K562 (cell line): ENCODE results near the gene TMEM127. TPM values are rescaled to one million over a fixed set of nuclear protein-coding genes. Genes with fewer than 3 reads are reported as not detected.

Experiments used
- CBFA2T2 ChIP-seq: fragments of 450-650 bp; conservative IDR thresholded peaks from 2 replicates; pipeline ENCODE4 v1.6.1; 2017; ENCODE audit warnings: mild to moderate bottlenecking
- ELK1 ChIP-seq: sonication (generic); formaldehyde crosslinking; IDR thresholded peaks from 2 replicates; pipeline ENCODE4 v1.8.1; 2022; ENCODE audit warnings: missing genetic modification reagents
- ELK3 ChIP-seq: fragments of 450-650 bp; formaldehyde crosslinking; IDR thresholded peaks from 2 replicates; pipeline ENCODE4 v1.4.0; 2020; ENCODE audit warnings: mild to moderate bottlenecking
- FOSL1 ChIP-seq: fragments of 200-800 bp; sonication (Bioruptor generic); conservative IDR thresholded peaks from 2 replicates; pipeline ENCODE4 v1.6.1; 2016; ENCODE audit warnings: missing genetic modification characterization, missing compliant biosample characterization
- FOXK2 ChIP-seq, 2 experiments: fragments of 450-650 bp; IDR thresholded peaks in 1 of 2; conservative IDR thresholded peaks in 1 of 2; 2 replicates each; pipeline ENCODE4 v1.6.1; 2016; ENCODE audit warnings: low read depth in 2 of 2, mild to moderate bottlenecking in 1 of 2
- FOXP1 ChIP-seq: sonication (generic); formaldehyde crosslinking; IDR thresholded peaks from 2 replicates; pipeline ENCODE4 v1.8.0; 2022; ENCODE audit warnings: mild to moderate bottlenecking, missing genetic modification reagents
- MAX ChIP-seq: sonication (generic); formaldehyde crosslinking; IDR thresholded peaks from 2 replicates; pipeline ENCODE4 v1.9.0; 2022; ENCODE audit warnings: mild to moderate bottlenecking, missing genetic modification reagents
- MAZ ChIP-seq, 2 experiments: fragments of 450-650 bp in 1 of 2; sonication (generic) in 1 of 2; formaldehyde crosslinking; IDR thresholded peaks in 1 of 2; conservative IDR thresholded peaks in 1 of 2; 2 replicates each; pipeline versions ENCODE4 v1.4.0 to v1.5.0; 2020; ENCODE audit warnings: mild to moderate bottlenecking in 1 of 2, missing genetic modification reagents in 1 of 2
- POLR3A ChIP-seq: IDR thresholded peaks from 2 replicates; pipeline ENCODE4 v1.6.1; 2011; ENCODE audit warnings: borderline replicate concordance, mild to moderate bottlenecking, moderate library complexity; ENCODE audit not compliant: insufficient read length, insufficient read depth; ENCODE audit errors: extremely low read depth
- POLR3G ChIP-seq: IDR thresholded peaks from 2 replicates; pipeline ENCODE4 v1.6.1; 2011; ENCODE audit not compliant: insufficient read length, insufficient replicate concordance; ENCODE audit errors: extremely low read depth
- PURB ChIP-seq: sonication (generic); formaldehyde crosslinking; IDR thresholded peaks from 2 replicates; pipeline ENCODE4 v1.9.0; 2021; ENCODE audit warnings: low read depth, mild to moderate bottlenecking, missing genetic modification reagents
- TAL1 ChIP-seq: fragments of 450-650 bp; IDR thresholded peaks from 2 replicates; pipeline ENCODE4 v1.6.1; 2016; ENCODE audit warnings: mild to moderate bottlenecking
- TFAM ChIP-seq: fragments of 250-450 bp; sonication (Bioruptor Pico); conservative IDR thresholded peaks from 2 replicates; pipeline ENCODE4 v1.5.0; 2021; ENCODE audit warnings: mild to moderate bottlenecking, moderate library complexity
- ZMIZ1 ChIP-seq, 2 experiments: fragments of 150-350 bp in 1 of 2; IDR thresholded peaks; 2 replicates each; pipeline ENCODE4 v1.6.1; 2012 to 2016; ENCODE audit warnings: low read depth in 2 of 2, low read length in 2 of 2, mild to moderate bottlenecking in 1 of 2, moderate library complexity in 1 of 2
- ZNF124 ChIP-seq: sonication (generic); formaldehyde crosslinking; IDR thresholded peaks from 2 replicates; pipeline ENCODE4 v1.8.1; 2022; ENCODE audit warnings: missing genetic modification reagents
- ZNF277 ChIP-seq: fragments of 250-450 bp; sonication (Bioruptor Pico); IDR thresholded peaks from 2 replicates; pipeline ENCODE4 v1.8.0; 2022; ENCODE audit warnings: inconsistent platforms, mild to moderate bottlenecking, moderate library complexity, borderline replicate concordance
- ZNF280B ChIP-seq: fragments of 250-450 bp; sonication (Bioruptor Pico); IDR thresholded peaks from 2 replicates; pipeline ENCODE4 v1.5.1; 2021; ENCODE audit warnings: mild to moderate bottlenecking
- polyA plus RNA-seq, 8 experiments: library from polyadenylated mRNA; depleted of rRNA in 4 of 8; stranded (reverse) in 5 of 8; unstranded in 3 of 8; fragments of >200 nt; fragmentation: Nextera tagmentation in 2 of 8; fragmentation: Illumina TruSeq in 1 of 8; extraction: Ambion mirVana in 2 of 8; extraction: Trizol in 1 of 8; gene quantifications; 2 replicates each; pipeline versions ENCODE4 v1.2.1 to v1.2.3, GENCODE V29; 2011 to 2014; ENCODE audit warnings: inconsistent platforms in 1 of 8, missing spikeins in 1 of 8
- total RNA-seq, 7 experiments: library from RNA; depleted of rRNA in 6 of 7; stranded (reverse); fragments of >200 nt in 6 of 7; fragmentation: Illumina TruSeq in 2 of 7; extraction: Trizol in 2 of 7; gene quantifications; 2 replicates each; pipeline versions ENCODE4 v1.2.1 to v1.2.3, GENCODE V29; 2011 to 2021; ENCODE audit warnings: low replicate concordance in 1 of 7

The TMEM127 gene
- total and polyA plus RNA-seq, 9 of the 15 experiments (the other 6 are each of a cell fraction or from before 2014, with no cell fraction given): 1.7 to 20.0 (median 9.9) TPM

- TF ChIP-seq ELK3 (CRISPR knock-in tag) (no peak), FOSL1 (tag) (peak; percentile 29; the same call in 1 of the 2 replicates), FOXP1 (CRISPR knock-in tag) (peak; percentile 95; the same call in 1 of the 2 replicates), ZNF124 (CRISPR knock-in tag) (no peak), MAZ (CRISPR knock-in tag; conservative IDR thresholded peaks at IDR 0.05 in 1 of 2, IDR thresholded peaks at IDR 0.05 in 1 of 2) (peak; percentile 78 to 88), MAX (CRISPR knock-in tag) (peak; percentile 77), ZNF280B (CRISPR knock-in tag) (no peak), ELK1 (CRISPR knock-in tag) (no peak), POLR3G (no peak), CBFA2T2 (no peak), POLR3A (no peak), ZNF277 (no peak), FOXK2 (conservative IDR thresholded peaks at IDR 0.05 in 1 of 2, IDR thresholded peaks at IDR 0.05 in 1 of 2; ENCODE audit: low read depth in 2 of 2) (peak; percentile 73 to 78), TAL1 (no peak), ZMIZ1 (IDR thresholded peaks at IDR 0.05; ENCODE audit: low read depth in 2 of 2, low read length in 2 of 2) (no peak), PURB (CRISPR knock-in tag) (no peak), TFAM (CRISPR knock-in tag) (no peak)
Measured at GRCh38 chr2:96305091-96305978, 39.5 kb upstream of the TMEM127 start, which contains the start of gene SNRNP200 (continued).
